Suppressor macrophage (primary cell): Measurements from ENCODE around the gene KLHL3.

Source experiments
- DNase-seq, 4 experiments: peaks; one replicate each; pipeline ENCODE4 v3.0.0-alpha.2; 2020 to 2022

Gene KLHL3

GRCh38 chr5:137743031-137743640 is 7.2 kb upstream of the KLHL3 start:
- peak; percentile 74 to 90 (median 82) for DNase-seq

- DNase-seq = no peak
These were observed 5.8 kb upstream of the KLHL3 start for GRCh38 chr5:137741718-137742117.

- DNase-seq = no peak
These were observed 3.8 kb upstream of the KLHL3 start for GRCh38 chr5:137739737-137740136.

- no peak for DNase-seq
These were observed 3.1 kb upstream of the KLHL3 start for GRCh38 chr5:137738947-137739346.

GRCh38 chr5:137737349-137738131 is 1.7 kb upstream of the KLHL3 start:
- peak; percentile 72 to 92 (median 80) for DNase-seq

GRCh38 chr5:137736496-137736895 is 607 bp upstream of the KLHL3 start:
- no peak for DNase-seq

- DNase-seq = peak; percentile 35 to 66 (median 58)
These were observed 831 bp downstream of the KLHL3 start for GRCh38 chr5:137734962-137735554.

GRCh38 chr5:137734331-137734730 is 1.6 kb downstream of the KLHL3 start:
- peak in 2 of 4 experiments; percentile 6 to 19 for DNase-seq

GRCh38 chr5:137733922-137734321 is 2.0 kb downstream of the KLHL3 start:
- no peak for DNase-seq

- peak in 3 of 4 experiments; percentile 15 to 24 (median 16) for DNase-seq
These were observed 2.9 kb downstream of the KLHL3 start for GRCh38 chr5:137733006-137733405.

- no peak for DNase-seq
These were observed 4.7 kb downstream of the KLHL3 start for GRCh38 chr5:137731176-137731575.

- no peak for DNase-seq
These were observed 5.6 kb downstream of the KLHL3 start for GRCh38 chr5:137730336-137730735.

- DNase-seq = no peak
These were observed 7.8 kb downstream of the KLHL3 start for GRCh38 chr5:137728048-137728447.

- no peak for DNase-seq
These were observed 8.3 kb downstream of the KLHL3 start for GRCh38 chr5:137727623-137728022.

GRCh38 chr5:137724251-137724650 is 11.6 kb downstream of the KLHL3 start:
- no peak for DNase-seq

- DNase-seq = no peak
These were observed 17.3 kb downstream of the KLHL3 start for GRCh38 chr5:137718611-137719010.

GRCh38 chr5:137716337-137716736 is 19.6 kb downstream of the KLHL3 start:
- DNase-seq = no peak

- DNase-seq = no peak
These were observed 20.4 kb downstream of the KLHL3 start for GRCh38 chr5:137715456-137715855.

GRCh38 chr5:137714946-137715345 is 20.9 kb downstream of the KLHL3 start:
- peak; percentile 19 to 55 (median 48) for DNase-seq

- no peak for DNase-seq
These were observed 21.4 kb downstream of the KLHL3 start for GRCh38 chr5:137714494-137714893.

- DNase-seq = no peak
These were observed 23.7 kb downstream of the KLHL3 start for GRCh38 chr5:137712139-137712667.

- no peak for DNase-seq
These were observed 25.8 kb downstream of the KLHL3 start for GRCh38 chr5:137710086-137710485.

GRCh38 chr5:137708796-137709559 is 26.9 kb downstream of the KLHL3 start:
- no peak for DNase-seq
